Hematopoietic multipotent progenitor cell treated with erythropoietin and hydrocortisone succinate and interleukin-3 and kit ligand, for 17 days (in vitro differentiated cells): ENCODE results near the gene FGL2.
"Not testable (repeated sequence)": the region's sequence is repeated elsewhere in the genome, so short reads cannot be mapped to it uniquely, and the experiment has no call there.

Experiments used
- DNase-seq: peaks from one replicate; pipeline ENCODE4 v3.0.0-alpha.2; 2015; ENCODE audit warnings: low spot score

Gene FGL2, protein sequence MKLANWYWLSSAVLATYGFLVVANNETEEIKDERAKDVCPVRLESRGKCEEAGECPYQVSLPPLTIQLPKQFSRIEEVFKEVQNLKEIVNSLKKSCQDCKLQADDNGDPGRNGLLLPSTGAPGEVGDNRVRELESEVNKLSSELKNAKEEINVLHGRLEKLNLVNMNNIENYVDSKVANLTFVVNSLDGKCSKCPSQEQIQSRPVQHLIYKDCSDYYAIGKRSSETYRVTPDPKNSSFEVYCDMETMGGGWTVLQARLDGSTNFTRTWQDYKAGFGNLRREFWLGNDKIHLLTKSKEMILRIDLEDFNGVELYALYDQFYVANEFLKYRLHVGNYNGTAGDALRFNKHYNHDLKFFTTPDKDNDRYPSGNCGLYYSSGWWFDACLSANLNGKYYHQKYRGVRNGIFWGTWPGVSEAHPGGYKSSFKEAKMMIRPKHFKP

DNA sequence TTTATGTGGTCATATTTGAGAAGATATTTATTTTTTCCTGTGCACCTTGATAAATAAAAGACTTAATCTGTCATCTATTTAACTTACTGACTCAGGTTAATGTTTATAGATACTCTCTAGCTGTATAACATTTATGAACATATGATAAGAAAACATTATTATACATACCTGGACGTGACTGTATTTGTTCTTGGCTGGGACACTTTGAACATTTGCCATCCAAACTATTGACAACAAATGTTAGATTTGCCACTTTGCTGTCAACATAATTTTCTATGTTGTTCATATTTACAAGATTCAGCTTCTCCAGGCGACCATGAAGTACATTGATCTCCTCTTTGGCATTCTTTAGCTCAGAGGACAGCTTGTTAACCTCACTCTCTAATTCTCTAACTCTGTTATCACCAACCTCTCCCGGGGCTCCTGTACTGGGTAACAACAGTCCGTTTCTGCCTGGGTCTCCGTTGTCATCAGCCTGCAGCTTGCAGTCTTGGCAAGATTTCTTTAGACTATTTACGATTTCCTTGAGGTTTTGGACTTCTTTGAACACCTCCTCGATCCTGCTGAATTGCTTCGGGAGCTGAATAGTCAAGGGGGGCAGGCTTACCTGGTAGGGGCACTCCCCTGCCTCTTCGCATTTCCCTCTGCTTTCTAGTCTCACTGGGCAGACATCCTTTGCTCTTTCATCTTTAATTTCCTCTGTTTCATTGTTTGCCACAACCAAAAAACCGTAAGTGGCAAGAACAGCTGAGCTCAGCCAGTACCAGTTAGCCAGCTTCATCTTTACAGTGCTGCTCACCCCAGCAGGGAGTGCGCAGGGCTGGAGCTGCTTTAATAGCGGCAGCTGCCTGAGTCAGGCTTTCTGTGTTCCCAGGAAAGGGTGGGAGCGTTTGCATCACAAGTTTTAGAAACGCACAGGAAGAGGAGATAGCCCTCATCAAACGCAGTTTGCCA, at the start of gene FGL2:
Gene FGL2, minus strand, starts transcription at position 807 of the 954 bp plus-strand sequence. Its CDS starts 26 bp downstream, at position 781.
- DNase-seq, result no peak

GRCh38 chr7:77248154-77248553, 48.5 kb upstream of the FGL2 start:
- DNase-seq, result no peak

DNA sequence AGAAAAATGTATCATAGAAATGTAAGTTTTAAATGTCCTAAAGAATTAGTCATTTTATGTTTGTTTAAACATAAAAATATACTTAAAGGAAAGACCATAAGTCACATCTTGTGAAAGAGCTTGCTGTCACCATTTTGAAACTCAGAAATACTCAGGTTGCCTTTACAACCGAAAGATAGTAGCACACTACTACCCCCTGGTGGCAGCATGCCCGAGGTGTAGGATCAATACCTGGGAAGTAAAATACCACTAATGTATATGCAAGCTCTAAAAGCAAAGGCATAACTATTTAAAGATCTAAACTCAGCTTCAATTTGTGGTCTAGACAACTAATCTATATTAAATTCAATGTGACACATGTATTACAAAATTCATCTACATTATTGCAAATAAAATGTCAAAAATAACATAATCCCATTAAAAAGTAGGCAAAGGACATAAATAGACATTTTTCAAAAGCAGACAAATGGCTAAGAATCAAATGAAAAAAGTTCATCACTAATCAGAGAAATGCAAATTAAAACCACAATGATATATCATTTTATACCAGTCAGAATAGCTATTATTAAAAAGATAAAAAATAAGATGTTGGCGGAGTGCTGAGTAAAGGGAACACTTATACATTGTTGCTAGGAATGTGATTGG, 47.7 kb upstream of the FGL2 start:
- DNase-seq, result peak; percentile 69

- DNase-seq, result no peak
These were observed 46.5 kb upstream of the FGL2 start for GRCh38 chr7:77246026-77246640.

DNA sequence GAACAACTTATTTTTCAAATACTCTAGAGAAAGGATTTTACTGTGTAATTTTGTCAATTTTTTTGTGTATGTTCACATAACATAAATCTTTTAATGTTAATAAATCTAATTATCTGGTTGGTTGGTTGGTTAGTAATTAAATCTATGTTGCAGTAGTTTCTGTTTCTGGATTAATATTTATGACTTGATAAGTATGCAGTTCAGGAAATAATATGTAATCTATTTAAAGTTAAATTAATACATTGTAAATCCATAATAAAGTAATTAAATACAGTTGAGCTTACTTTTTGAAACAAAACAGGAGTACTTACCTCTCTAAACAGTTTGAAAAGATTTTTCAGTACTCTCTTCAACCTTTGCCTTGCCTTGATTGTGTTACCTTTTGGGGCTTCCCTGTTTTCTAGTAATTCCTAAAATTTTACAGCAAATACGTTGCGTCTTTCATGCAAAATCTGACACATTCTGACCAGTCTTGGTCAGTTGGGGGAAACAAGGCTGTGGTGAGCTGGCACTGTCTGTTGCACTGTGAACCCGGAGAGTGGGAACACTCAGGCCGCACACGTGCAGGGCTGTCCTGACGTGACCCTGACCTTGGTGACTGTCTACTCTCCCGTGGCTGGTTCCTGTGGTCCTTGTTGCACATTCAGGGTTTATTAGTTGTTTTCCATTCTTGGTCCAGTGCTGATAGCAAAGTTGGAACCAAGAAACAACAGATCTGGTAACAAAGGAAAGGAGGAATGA, 45.6 kb upstream of the FGL2 start:
- DNase-seq, result no peak

DNA sequence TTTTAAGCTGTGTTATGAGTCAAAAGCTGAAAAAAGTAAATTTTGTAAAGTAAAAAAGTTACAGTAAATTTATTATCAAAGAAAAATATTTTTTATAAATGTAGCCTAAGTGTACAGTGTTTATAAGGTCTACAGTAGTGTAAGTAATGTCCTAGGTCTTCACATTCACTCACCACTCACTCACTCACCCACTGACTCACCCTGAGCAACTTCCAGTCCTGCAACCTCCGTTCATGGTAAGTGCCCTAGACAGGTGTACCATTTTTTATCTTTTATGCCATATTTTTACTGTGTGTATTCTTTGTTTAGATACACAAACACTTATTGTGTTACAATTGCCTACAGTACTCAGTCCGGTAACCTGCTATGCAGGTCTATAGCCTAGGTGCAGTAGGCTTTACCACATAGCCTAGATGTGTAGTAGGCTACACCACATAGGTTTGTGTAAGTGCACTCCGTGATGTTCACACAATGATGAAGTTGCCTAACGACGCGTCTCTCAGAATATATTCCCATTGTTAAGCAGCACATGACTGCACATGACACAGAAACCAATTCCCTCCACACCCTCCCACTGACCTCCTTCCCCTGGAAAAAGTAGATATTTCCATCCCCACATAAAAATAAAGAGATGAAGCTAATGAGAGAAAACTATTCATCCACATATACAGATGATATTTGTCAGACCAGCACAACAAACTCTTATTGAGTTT, 44.8 kb upstream of the FGL2 start:
- no peak for DNase-seq

- DNase-seq, result no peak
These were observed 42.9 kb upstream of the FGL2 start for GRCh38 chr7:77242554-77242953.

DNA sequence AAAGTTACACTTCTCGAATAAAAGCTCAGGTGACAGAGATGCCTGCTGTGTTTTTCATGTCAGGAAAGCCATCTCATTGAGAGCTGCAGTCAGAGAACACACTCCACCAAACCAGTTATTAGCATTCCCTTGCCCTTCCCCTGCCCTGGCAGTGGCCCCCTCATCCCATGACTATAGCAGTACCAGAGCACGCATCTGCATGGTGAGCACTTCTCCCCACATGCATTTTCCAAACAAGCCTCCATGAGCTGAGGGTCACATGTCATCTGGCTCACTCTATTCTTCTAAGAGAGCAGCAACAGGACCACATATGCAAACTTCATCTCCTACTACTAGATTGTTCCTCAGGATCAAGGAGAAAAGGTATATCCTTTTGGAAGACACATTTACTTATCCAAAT, 42.4 kb upstream of the FGL2 start:
- no peak for DNase-seq

GRCh38 chr7:77239471-77239870, 39.9 kb upstream of the FGL2 start:
- no peak for DNase-seq

DNA sequence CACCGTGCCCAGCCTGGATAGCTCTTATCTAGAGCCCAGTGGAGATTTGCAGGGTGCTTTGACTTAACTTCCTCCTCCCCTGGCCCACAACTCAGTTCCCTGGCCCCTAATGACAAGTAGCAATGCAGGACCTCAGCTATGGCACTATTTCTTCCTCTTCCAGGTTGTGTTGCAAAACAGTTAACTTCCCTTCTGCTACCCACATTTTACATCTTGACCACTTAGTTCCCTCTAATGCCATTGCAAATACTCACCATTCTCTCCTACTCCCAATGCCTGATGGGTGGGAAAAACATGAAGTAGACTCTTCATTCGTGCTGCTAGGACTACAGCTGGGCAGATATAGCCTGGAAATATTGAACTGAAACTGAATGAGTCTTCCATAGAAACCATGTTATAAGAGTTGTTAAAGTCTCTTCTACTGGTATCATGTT, 39.1 kb upstream of the FGL2 start:
- DNase-seq, result no peak

- no peak for DNase-seq
These were observed 35.7 kb upstream of the FGL2 start for GRCh38 chr7:77235276-77235675.

GRCh38 chr7:77232467-77232866, 32.8 kb upstream of the FGL2 start:
- DNase-seq, result no peak

DNA sequence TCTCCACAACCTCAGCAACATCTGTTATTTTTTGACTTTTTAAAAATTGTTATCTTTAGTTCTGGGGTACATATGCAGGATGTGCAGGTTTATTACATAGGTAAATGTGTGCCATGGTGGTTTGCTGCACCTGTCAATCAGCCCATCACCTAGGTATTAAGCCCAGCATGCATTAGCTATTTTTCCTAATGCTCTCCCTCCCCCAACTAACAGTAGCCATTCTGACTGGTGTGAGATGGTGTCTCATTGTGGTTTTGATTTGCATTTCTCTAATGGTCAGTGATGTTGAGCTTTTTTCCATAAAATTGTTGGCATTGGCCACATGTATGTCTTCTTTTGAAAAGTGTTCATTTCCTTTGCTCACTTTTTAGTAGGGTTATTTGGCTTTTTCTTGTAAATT, 29.2 kb upstream of the FGL2 start:
- DNase-seq, result not testable (repeated sequence)

- no peak for DNase-seq
These were observed 26.8 kb upstream of the FGL2 start for GRCh38 chr7:77226357-77226839.

- no peak for DNase-seq
These were observed 23.6 kb upstream of the FGL2 start for GRCh38 chr7:77223261-77223660.

- DNase-seq, result no peak
These were observed 23.2 kb upstream of the FGL2 start for GRCh38 chr7:77222819-77223218.

DNA sequence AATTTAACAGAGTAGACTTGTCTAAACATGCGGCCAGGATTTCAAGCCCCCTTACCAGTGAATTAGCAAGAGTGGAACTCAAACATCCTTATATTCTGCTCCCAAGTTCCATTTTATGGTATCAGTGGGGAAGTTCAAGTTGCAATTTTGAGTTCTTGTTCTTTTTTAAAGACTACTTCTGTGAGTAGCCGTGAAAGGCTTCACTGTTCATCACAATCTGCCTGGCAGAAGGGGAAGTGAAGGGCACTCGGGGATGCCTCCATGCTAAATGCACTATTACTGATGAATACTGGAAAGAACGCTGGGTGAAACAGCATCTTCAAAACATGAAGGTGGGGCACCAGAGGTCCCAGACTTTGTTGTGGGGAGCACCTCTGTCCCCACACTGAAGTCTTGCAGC, 22.4 kb upstream of the FGL2 start:
- DNase-seq, result no peak

DNA sequence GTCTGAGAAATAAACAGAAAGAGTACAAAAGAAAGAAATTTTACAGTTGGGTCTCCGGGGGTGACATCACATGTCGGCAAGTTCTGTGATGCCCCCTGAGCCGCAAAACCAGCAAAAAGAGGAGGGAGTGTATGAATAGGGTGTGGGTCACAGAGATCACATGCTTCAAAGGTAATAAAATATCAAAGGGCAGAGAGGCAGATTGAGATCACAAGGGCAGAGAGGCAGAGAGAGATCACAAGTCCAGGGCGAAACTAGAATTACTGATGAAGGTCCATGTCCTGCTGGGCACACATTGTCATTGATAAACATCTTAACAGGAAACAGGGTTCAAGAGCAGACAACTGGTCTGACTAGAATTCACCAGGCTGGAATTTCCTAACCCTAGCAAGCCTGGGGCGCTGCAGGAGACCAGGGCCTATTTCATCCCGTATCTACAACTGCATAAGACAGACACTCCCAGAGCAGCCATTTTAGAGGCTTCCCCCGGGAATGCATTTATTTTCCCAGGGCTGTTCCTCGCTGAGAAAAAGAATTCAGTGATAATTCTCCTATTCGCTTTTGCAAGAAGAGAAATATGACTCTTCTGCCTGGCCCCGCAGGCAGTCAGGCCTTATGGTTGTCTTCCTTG, 20.2 kb upstream of the FGL2 start:
- not testable (repeated sequence) for DNase-seq

DNA sequence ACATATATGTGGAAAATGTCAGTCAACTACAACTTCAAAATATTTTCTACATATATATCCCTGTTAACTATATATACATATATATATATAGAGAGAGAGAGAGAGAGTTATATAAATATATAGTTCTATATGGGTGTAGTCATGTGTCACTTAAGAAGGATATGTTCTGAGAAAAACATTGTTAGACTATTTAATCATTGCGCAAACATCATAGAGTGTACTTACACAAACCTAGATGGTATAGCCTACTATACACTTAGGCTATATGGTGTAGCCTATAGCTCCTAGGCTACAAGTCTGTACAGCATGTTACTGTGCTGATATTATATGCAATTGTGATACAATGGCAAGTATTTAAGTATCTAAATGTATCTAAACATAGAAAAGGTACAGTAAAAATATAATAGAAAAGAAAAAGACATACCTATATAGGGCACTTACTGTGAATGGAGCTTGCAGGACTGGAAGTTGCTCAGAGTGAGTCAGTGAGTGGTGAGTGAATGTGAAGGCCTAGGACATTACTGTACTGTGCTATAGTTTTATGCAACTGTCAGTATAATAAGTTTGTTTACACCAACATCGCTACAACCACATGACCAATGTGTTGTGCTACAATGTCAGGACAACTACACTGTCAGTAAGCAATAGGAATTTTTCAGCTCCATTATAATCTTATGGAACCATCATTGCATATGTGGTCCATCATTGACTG, 18.0 kb upstream of the FGL2 start:
- DNase-seq, result no peak
